NT2/D1 (cell line): ENCODE measurements around the gene VWC2L.

ENCODE experiments used
- SUZ12 ChIP-seq: IDR thresholded peaks from 2 replicates; pipeline ENCODE4 v1.6.1; 2011; ENCODE audit not compliant: insufficient read length, insufficient read depth; ENCODE audit errors: extremely low read depth
- YY1 ChIP-seq: IDR thresholded peaks from 2 replicates; pipeline ENCODE4 v1.6.1; 2011; ENCODE audit not compliant: insufficient read length, insufficient read depth

- TF ChIP-seq YY1: no peak
- TF ChIP-seq SUZ12: no peak
Observed at GRCh38 chr2:214579035-214579434, 168.2 kb downstream of the VWC2L start.
